PC-3 (cell line): ENCODE measurements around the gene KRT5. TPM values are rescaled to one million over a fixed set of nuclear protein-coding genes. Genes with fewer than 3 reads are reported as not detected.

Experiments
- ATAC-seq: fragments of 200-7000 bp; cut with Tn5 transposase; 2 replicates; pipeline ENCODE4 v1.9.1; 2020; ENCODE audit warnings: mild to moderate bottlenecking, moderate library complexity
- BruUV-seq: library from RNA; stranded (reverse); fragments of 400-500 nt; replicated peaks from 2 replicates; lab custom pipeline; 2021; lab: Mats Ljungman, UMichigan
- CTCF ChIA-PET: fragments of 300-600 bp; sonication (Branson Sonifier 250); formaldehyde crosslinking; loops from one replicate; lab custom pipeline; 2022; ENCODE audit warnings: antibody characterized with exemption; lab: Charles Lee
- POLR2A ChIA-PET: fragments of 300-600 bp; sonication (Branson Sonifier 250); formaldehyde crosslinking; loops from one replicate; lab custom pipeline; 2022; ENCODE audit warnings: antibody characterized with exemption; ENCODE audit not compliant: unreplicated experiment; lab: Charles Lee
- DNase-seq: peaks from one replicate; pipeline ENCODE4 v3.0.0-alpha.2; 2015
- H2AFZ ChIP-seq: fragments of 300-600 bp; sonication (generic); 2 replicates; pipeline ENCODE4 v1.6.0; 2016; ENCODE audit warnings: antibody characterized with exemption, low read length
- H3F3A ChIP-seq: fragments of 300-600 bp; sonication (generic); one replicate; pipeline ENCODE4 v1.6.0; 2017; ENCODE audit warnings: antibody characterized with exemption, low read length, control low read depth, mild to moderate bottlenecking; ENCODE audit not compliant: unreplicated experiment
- H3K27ac ChIP-seq: fragments of 300-600 bp; sonication (generic); 2 replicates; pipeline ENCODE4 v1.5.1; 2016; ENCODE audit warnings: mild to moderate bottlenecking, low read length
- H3K27me3 ChIP-seq: fragments of 300-600 bp; sonication (generic); 2 replicates; pipeline ENCODE4 v1.6.1; 2016; ENCODE audit warnings: low read length, mixed read lengths
- H3K36me3 ChIP-seq: fragments of 300-600 bp; sonication (generic); 2 replicates; pipeline ENCODE4 v1.6.1; 2016; ENCODE audit warnings: low read depth, mixed run types, low read length, mixed read lengths
- H3K4me1 ChIP-seq: fragments of 300-600 bp; sonication (generic); 2 replicates; pipeline ENCODE4 v1.5.1; 2016; ENCODE audit warnings: low read length; ENCODE audit not compliant: insufficient read depth
- H3K4me2 ChIP-seq: fragments of 300-600 bp; sonication (generic); 2 replicates; pipeline ENCODE4 v1.6.0; 2016; ENCODE audit warnings: low read length
- H3K4me3 ChIP-seq: fragments of 300-600 bp; sonication (generic); 2 replicates; pipeline ENCODE4 v1.5.1; 2016; ENCODE audit warnings: mild to moderate bottlenecking, low read length, mixed read lengths
- H3K79me2 ChIP-seq: fragments of 300-600 bp; sonication (generic); 2 replicates; pipeline ENCODE4 v1.6.1; 2017; ENCODE audit warnings: low read length, mixed read lengths
- H3K9ac ChIP-seq: fragments of 300-600 bp; sonication (generic); 2 replicates; pipeline ENCODE4 v1.6.0; 2016; ENCODE audit warnings: mild to moderate bottlenecking, low read length
- H3K9me2 ChIP-seq: fragments of 300-600 bp; sonication (generic); replicated peaks from 2 replicates; pipeline ENCODE4 v1.6.1; 2016; ENCODE audit warnings: mixed run types, low read length, mixed read lengths
- H3K9me3 ChIP-seq: fragments of 300-600 bp; sonication (generic); 2 replicates; pipeline ENCODE4 v1.6.1; 2016; ENCODE audit warnings: low read length, mixed read lengths
- H4K20me1 ChIP-seq: fragments of 300-600 bp; sonication (generic); 2 replicates; pipeline ENCODE4 v1.6.1; 2016; ENCODE audit warnings: low read length, mixed read lengths
- CTCF ChIP-seq: fragments of 300-600 bp; sonication (generic); conservative IDR thresholded peaks from 2 replicates; pipeline ENCODE4 v1.5.1; 2017; ENCODE audit warnings: antibody characterized with exemption, low read depth, mild to moderate bottlenecking, low read length
- EZH2 ChIP-seq: fragments of 300-600 bp; sonication (generic); IDR thresholded peaks from one replicate; pipeline ENCODE4 v1.6.1; 2017; ENCODE audit warnings: antibody characterized with exemption, mild to moderate bottlenecking, low read length; ENCODE audit not compliant: unreplicated experiment
- EZH2phosphoT487 ChIP-seq: fragments of 300-600 bp; sonication (generic); IDR thresholded peaks from 2 replicates; pipeline ENCODE4 v1.6.1; 2018; ENCODE audit warnings: mild to moderate bottlenecking, antibody characterized with exemption, low read length, borderline replicate concordance
- intact Hi-C: fragments of 100-400 bp; cut with micrococcal nuclease; formaldehyde crosslinking; loops from 2 replicates; pipeline ENCODE4 v1.9.0; 2023
- total RNA-seq: library from RNA; depleted of rRNA; stranded (reverse); fragments of >200 nt; gene quantifications from 2 replicates; pipeline ENCODE4 v1.2.3, GENCODE V29; 2014

Gene KRT5
- total RNA-seq, 1 experiment from 2014 or later: not detected

- H3K36me3 ChIP-seq: no peaks in the 10 kb centered on the region
- no peaks in the 10 kb centered on the region for H3K79me2 ChIP-seq
- POLR2A ChIA-PET: interaction anchor here (0.6 kb wide), 1 partner anchor 484 kb away, joined by 4 read pairs; no protein-coding TSS in a partner anchor
- no peaks in the 10 kb centered on the region for H3K9me3 ChIP-seq
- no peak for TF ChIP-seq EZH2phosphoT487
- no peak for TF ChIP-seq CTCF
- no peak for TF ChIP-seq EZH2
- DNase-seq (peak; percentile 82), ATAC-seq (peak; percentile 51)
- no peaks in the 10 kb centered on the region for H3F3A ChIP-seq
- peaks cover 50% of the 10 kb centered on the region for H3K4me1 ChIP-seq
- peak overlapping the region; percentile 86 for H3K27ac ChIP-seq
- H3K27me3 ChIP-seq: no peaks in the 10 kb centered on the region
- CTCF ChIA-PET: no interaction called here
- H3K4me2 ChIP-seq: peak overlapping the region; percentile 17
- intact Hi-C loops: no loop called here
- no peak overlapping the region for H3K4me3 ChIP-seq
- no peaks in the 10 kb centered on the region for H3K9me2 ChIP-seq
- H4K20me1 ChIP-seq: no peaks in the 10 kb centered on the region
- H3K9ac ChIP-seq: peak overlapping the region; percentile 59; the same call in 1 of the 2 replicates
- BruUV-seq: no TSS peak
- H2AFZ ChIP-seq: peak overlapping the region; percentile 8; the same call in 1 of the 2 replicates
Observed at GRCh38 chr12:52496590-52497071, 23.6 kb downstream of the KRT5 start.

DNA sequence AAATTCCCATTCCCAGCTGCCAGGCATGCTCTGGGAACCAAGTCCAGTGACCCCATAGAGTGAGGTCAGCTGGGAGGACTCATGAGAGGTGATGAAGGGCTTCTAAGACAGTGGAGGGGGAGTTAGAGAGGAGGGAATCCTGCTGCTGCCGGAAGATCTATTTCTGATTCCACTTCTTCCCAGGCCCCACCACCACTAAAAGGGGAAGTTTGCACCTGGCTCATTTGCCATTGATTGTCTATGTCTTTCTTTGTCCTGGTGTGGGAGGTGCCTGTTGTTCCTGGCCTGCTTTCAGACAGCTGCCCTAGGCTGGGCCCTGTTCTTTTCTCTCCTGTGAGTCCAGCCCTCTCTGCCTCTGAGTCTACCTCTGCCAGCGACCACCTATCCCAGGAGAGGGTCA, 24.1 kb downstream of the KRT5 start:
- H3K4me2 ChIP-seq: peak overlapping the region; percentile 17

More for the DNA sequence above, 24.1 kb downstream of the KRT5 start:
- Histone ChIP-seq H3K79me2 (no peaks in the 10 kb centered on the region), H3K27me3 (no peaks in the 10 kb centered on the region), H4K20me1 (no peaks in the 10 kb centered on the region), H3K9ac (peak overlapping the region; percentile 59), H3K4me1 (peaks cover 50% of the 10 kb centered on the region), H2AFZ (0 out of 2 replicates have a peak overlapping the region, but pooled peaks have one; percentile 8), H3K36me3 (no peaks in the 10 kb centered on the region), H3K9me2 (no peaks in the 10 kb centered on the region), H3K9me3 (no peaks in the 10 kb centered on the region), H3K4me3 (no peak overlapping the region), H3F3A (no peaks in the 10 kb centered on the region), H3K27ac (peak overlapping the region; percentile 86)
- DNase-seq (no peak), ATAC-seq (no peak)
- ChIA-PET CTCF (no interaction called here), POLR2A (no interaction called here)
- TF ChIP-seq CTCF: no peak
- TF ChIP-seq EZH2: no peak
- TF ChIP-seq EZH2phosphoT487: no peak
- BruUV-seq: no TSS peak
- intact Hi-C loops: no loop called here
